K562 (cell line): ENCODE measurements around the gene ANXA4. TPM values are rescaled to one million over a fixed set of nuclear protein-coding genes. Genes with fewer than 3 reads are reported as not detected.

ENCODE experiments used
- ATAC-seq: fragments of 200-7000 bp; cut with Tn5 transposase; 3 replicates; pipeline ENCODE4 v1.9.1; 2020; ENCODE audit warnings: moderate library complexity
- BruUV-seq: library from RNA; stranded (reverse); fragments of 400-500 nt; replicated peaks from 2 replicates; lab custom pipeline; 2021; lab: Mats Ljungman, UMichigan
- CTCF ChIA-PET: fragments of 300-600 bp; formaldehyde crosslinking; extraction: SDS; loops from one replicate; lab custom pipeline; 2021; ENCODE audit warnings: low intra/inter-chr PET ratio; lab: Yijun Ruan, JAX
- POLR2A ChIA-PET: fragments of 300-600, 350-650 bp; sonication (Branson Sonifier 250); formaldehyde crosslinking; extraction: SDS; loops from one replicate; lab custom pipeline; 2021; ENCODE audit warnings: antibody characterized with exemption, inconsistent platforms; lab: Yijun Ruan, JAX
- DNase-seq, 4 experiments: peaks; one replicate each; pipeline versions ENCODE4 v3.0.0 to v3.0.0-alpha.2; 2011 to 2018; ENCODE audit warnings: low spot score in 3 of 4, mixed read lengths in 3 of 4; ENCODE audit errors: extremely low read depth in 1 of 4
- FAIRE-seq: peaks from 2 replicates; lab custom pipeline; 2011; peaks lifted over from hg19 to GRCh38; lab: Jason Lieb, UNC
- H2AFZ ChIP-seq: 2 replicates; pipeline ENCODE4 v1.6.0; 2011; ENCODE audit warnings: low read depth, low read length, control low read depth, inconsistent platforms
- H3K27ac ChIP-seq: fragments of 200-600 bp; 3 replicates; pipeline ENCODE4 v1.8.0; 2011; ENCODE audit warnings: low read depth, mild to moderate bottlenecking, control low read depth, inconsistent platforms, low read length, moderate library complexity, mixed read lengths; ENCODE audit errors: extremely low read depth
- H3K27me3 ChIP-seq, 2 experiments: fragments of 300-600 bp in 1 of 2; 2 replicates in 1 of 2; 3 replicates in 1 of 2; pipeline versions ENCODE4 v1.6.0 to v1.8.0; 2011; ENCODE audit warnings: inconsistent platforms in 2 of 2, low read length in 2 of 2, mild to moderate bottlenecking in 1 of 2, mixed read lengths in 1 of 2, moderate library complexity in 1 of 2; ENCODE audit not compliant: control insufficient read depth in 2 of 2, insufficient read depth in 2 of 2
- H3K36me3 ChIP-seq: fragments of 300-600 bp; 3 replicates; pipeline ENCODE4 v1.8.0; 2011; ENCODE audit warnings: mild to moderate bottlenecking, low read length, inconsistent platforms; ENCODE audit not compliant: control insufficient read depth, insufficient read depth
- H3K4me1 ChIP-seq, 2 experiments: fragments of 200-600 bp in 1 of 2; replicated peaks in 1 of 2; 2 replicates in 1 of 2; 3 replicates in 1 of 2; pipeline versions ENCODE4 v1.5.1 to v1.8.0; 2011; ENCODE audit warnings: inconsistent platforms in 2 of 2, low read length in 2 of 2, mild to moderate bottlenecking in 1 of 2, mixed read lengths in 1 of 2, moderate library complexity in 1 of 2; ENCODE audit not compliant: control insufficient read depth in 2 of 2, insufficient read depth in 2 of 2
- H3K4me2 ChIP-seq: 2 replicates; pipeline ENCODE4 v1.6.1; 2011; ENCODE audit warnings: low read length, control low read depth, inconsistent platforms, mixed read lengths; ENCODE audit not compliant: insufficient read depth
- H3K4me3 ChIP-seq: fragments of 200-600 bp; sonication (generic), shearing (Covaris generic); 2 replicates; pipeline ENCODE4 v1.5.1; 2016; ENCODE audit warnings: control low read depth, inconsistent platforms
- H3K79me2 ChIP-seq: fragments of 200-600 bp; 3 replicates; pipeline ENCODE4 v1.8.0; 2011; ENCODE audit warnings: low read length, inconsistent platforms; ENCODE audit not compliant: control insufficient read depth, insufficient read depth
- H3K9ac ChIP-seq, 2 experiments: 2 replicates each; pipeline versions ENCODE4 v1.6.0 to v1.6.1; 2011; ENCODE audit warnings: low read depth in 2 of 2, low read length in 2 of 2, control low read depth in 1 of 2, inconsistent platforms in 1 of 2, mild to moderate bottlenecking in 1 of 2, mixed read lengths in 1 of 2; ENCODE audit not compliant: insufficient read depth in 1 of 2
- H3K9me1 ChIP-seq: one replicate; pipeline ENCODE4 v1.6.0; 2011; ENCODE audit warnings: inconsistent platforms, mild to moderate bottlenecking, low read length, moderate library complexity; ENCODE audit not compliant: control insufficient read depth, insufficient read depth
- H3K9me3 ChIP-seq: replicated peaks from 2 replicates; pipeline ENCODE4 v1.5.1; 2011; ENCODE audit warnings: low read depth, low read length, inconsistent platforms; ENCODE audit not compliant: control insufficient read depth, insufficient read depth
- H4K20me1 ChIP-seq: replicated peaks from 2 replicates; pipeline ENCODE4 v1.6.1; 2011; ENCODE audit warnings: low read length, inconsistent platforms, mixed read lengths; ENCODE audit not compliant: control insufficient read depth, insufficient read depth
- ADNP ChIP-seq: fragments of 200-800 bp; sonication (Bioruptor generic); IDR thresholded peaks from 2 replicates; pipeline ENCODE4 v1.6.1; 2016; ENCODE audit warnings: missing genetic modification characterization, missing compliant biosample characterization
- CHAMP1 ChIP-seq: fragments of 450-650 bp; IDR thresholded peaks from 2 replicates; pipeline ENCODE4 v1.6.1; 2016; ENCODE audit warnings: mild to moderate bottlenecking
- CREB5 ChIP-seq: fragments of 250-450 bp; sonication (Bioruptor Pico); IDR thresholded peaks from 2 replicates; pipeline ENCODE4 v1.5.0; 2020; ENCODE audit warnings: mild to moderate bottlenecking
- PURB ChIP-seq: sonication (generic); formaldehyde crosslinking; IDR thresholded peaks from 2 replicates; pipeline ENCODE4 v1.9.0; 2021; ENCODE audit warnings: low read depth, mild to moderate bottlenecking, missing genetic modification reagents
- TCFL5 ChIP-seq: fragments of 250-450 bp; sonication (Bioruptor Pico); conservative IDR thresholded peaks from 2 replicates; pipeline ENCODE4 v1.6.1; 2021; ENCODE audit warnings: mild to moderate bottlenecking, moderate library complexity, matching md5 sums
- U2AF1 ChIP-seq: fragments of 200-400 bp; formaldehyde crosslinking; optimal IDR thresholded peaks from 2 replicates; pipeline ENCODE3; 2017; ENCODE audit warnings: mild to moderate bottlenecking, low read depth, low read length, moderate library complexity
- ZFP1 ChIP-seq: fragments of 450-650 bp; formaldehyde crosslinking; IDR thresholded peaks from 2 replicates; pipeline ENCODE4 v1.4.0; 2020; ENCODE audit warnings: mild to moderate bottlenecking, mixed read lengths
- ZNF12 ChIP-seq: sonication (generic); formaldehyde crosslinking; IDR thresholded peaks from 2 replicates; pipeline ENCODE4 v1.4.0; 2020; ENCODE audit warnings: mild to moderate bottlenecking, missing genetic modification reagents
- ZNF224 ChIP-seq: sonication (generic); formaldehyde crosslinking; IDR thresholded peaks from 2 replicates; pipeline ENCODE4 v1.8.0; 2022; ENCODE audit warnings: mild to moderate bottlenecking, missing genetic modification reagents
- ZNF436 ChIP-seq: fragments of 250-450, 450-650 bp; sonication (Bioruptor Pico); formaldehyde crosslinking; IDR thresholded peaks from 2 replicates; pipeline ENCODE4 v1.7.0; 2020; ENCODE audit warnings: mild to moderate bottlenecking
- WGBS: fragments of 100-300 bp; shearing (Covaris generic); methylation state at CpG from one replicate; pipeline ENCODE4 v1.1.6; 2016; ENCODE audit warnings: low coverage, mixed read lengths; ENCODE audit not compliant: insufficient coverage; ENCODE audit errors: missing lambda C conversion rate; 5-methylcytosine and 5-hydroxymethylcytosine counted together
- in situ Hi-C: fragments of 300-500 bp; cut with MboI; formaldehyde crosslinking; loops from 4 replicates; pipeline ENCODE4 v1.15.0; 2018; ENCODE audit warnings: inconsistent platforms, mixed read lengths
- intact Hi-C: fragments of 100-400 bp; cut with micrococcal nuclease; formaldehyde crosslinking; loops from 2 replicates; pipeline ENCODE4 v1.14.2; 2022
- polyA plus RNA-seq, 8 experiments: library from polyadenylated mRNA; depleted of rRNA in 4 of 8; stranded (reverse) in 5 of 8; unstranded in 3 of 8; fragments of >200 nt; fragmentation: Nextera tagmentation in 2 of 8; fragmentation: Illumina TruSeq in 1 of 8; extraction: Ambion mirVana in 2 of 8; extraction: Trizol in 1 of 8; gene quantifications; 2 replicates each; pipeline versions ENCODE4 v1.2.1 to v1.2.3, GENCODE V29; 2011 to 2014; ENCODE audit warnings: inconsistent platforms in 1 of 8, missing spikeins in 1 of 8
- total RNA-seq, 7 experiments: library from RNA; depleted of rRNA in 6 of 7; stranded (reverse); fragments of >200 nt in 6 of 7; fragmentation: Illumina TruSeq in 2 of 7; extraction: Trizol in 2 of 7; gene quantifications; 2 replicates each; pipeline versions ENCODE4 v1.2.1 to v1.2.3, GENCODE V29; 2011 to 2021; ENCODE audit warnings: low replicate concordance in 1 of 7
- TF ChIP-seq, protein P1 (sequence below), 2 experiments: fragments of 450-650 bp; IDR thresholded peaks; 2 replicates each; pipeline ENCODE4 v1.6.1; 2016; ENCODE audit warnings: mild to moderate bottlenecking in 2 of 2, borderline replicate concordance in 1 of 2, low read depth in 1 of 2, moderate library complexity in 1 of 2

ANXA4 gene
- total and polyA plus RNA-seq, 9 of the 15 experiments (the other 6 are each of a cell fraction or from before 2014, with no cell fraction given) = 3.4 to 13.6 (median 11.6) TPM

DNA sequence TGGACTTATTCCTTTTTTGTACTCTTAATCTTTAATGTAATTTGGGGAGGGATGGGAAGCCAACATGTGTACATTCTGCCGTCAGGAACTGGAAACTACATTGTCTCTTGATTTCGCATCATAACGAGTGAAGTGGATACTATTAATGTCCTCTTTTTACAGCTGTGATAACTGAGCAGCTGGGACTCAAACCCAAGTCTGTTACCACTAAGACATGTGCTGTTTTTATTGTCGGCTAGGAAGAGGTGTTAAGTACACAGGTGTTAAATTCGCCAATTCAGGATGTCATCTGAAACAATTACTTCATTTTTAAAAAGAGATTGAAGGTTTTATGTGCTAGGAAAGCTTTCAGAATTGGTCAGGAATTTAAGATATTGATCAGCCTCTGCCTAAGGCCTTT is 94.4 kb downstream of the ANXA4 start:
- 58% methylated on average over 5 of the region's 5 CpGs for WGBS
- no peak for TF ChIP-seq ZNF12
- no peak for TF ChIP-seq ZNF436 (CRISPR knock-in tag)
- no peak for TF ChIP-seq U2AF1
- TF ChIP-seq, protein P1, sequence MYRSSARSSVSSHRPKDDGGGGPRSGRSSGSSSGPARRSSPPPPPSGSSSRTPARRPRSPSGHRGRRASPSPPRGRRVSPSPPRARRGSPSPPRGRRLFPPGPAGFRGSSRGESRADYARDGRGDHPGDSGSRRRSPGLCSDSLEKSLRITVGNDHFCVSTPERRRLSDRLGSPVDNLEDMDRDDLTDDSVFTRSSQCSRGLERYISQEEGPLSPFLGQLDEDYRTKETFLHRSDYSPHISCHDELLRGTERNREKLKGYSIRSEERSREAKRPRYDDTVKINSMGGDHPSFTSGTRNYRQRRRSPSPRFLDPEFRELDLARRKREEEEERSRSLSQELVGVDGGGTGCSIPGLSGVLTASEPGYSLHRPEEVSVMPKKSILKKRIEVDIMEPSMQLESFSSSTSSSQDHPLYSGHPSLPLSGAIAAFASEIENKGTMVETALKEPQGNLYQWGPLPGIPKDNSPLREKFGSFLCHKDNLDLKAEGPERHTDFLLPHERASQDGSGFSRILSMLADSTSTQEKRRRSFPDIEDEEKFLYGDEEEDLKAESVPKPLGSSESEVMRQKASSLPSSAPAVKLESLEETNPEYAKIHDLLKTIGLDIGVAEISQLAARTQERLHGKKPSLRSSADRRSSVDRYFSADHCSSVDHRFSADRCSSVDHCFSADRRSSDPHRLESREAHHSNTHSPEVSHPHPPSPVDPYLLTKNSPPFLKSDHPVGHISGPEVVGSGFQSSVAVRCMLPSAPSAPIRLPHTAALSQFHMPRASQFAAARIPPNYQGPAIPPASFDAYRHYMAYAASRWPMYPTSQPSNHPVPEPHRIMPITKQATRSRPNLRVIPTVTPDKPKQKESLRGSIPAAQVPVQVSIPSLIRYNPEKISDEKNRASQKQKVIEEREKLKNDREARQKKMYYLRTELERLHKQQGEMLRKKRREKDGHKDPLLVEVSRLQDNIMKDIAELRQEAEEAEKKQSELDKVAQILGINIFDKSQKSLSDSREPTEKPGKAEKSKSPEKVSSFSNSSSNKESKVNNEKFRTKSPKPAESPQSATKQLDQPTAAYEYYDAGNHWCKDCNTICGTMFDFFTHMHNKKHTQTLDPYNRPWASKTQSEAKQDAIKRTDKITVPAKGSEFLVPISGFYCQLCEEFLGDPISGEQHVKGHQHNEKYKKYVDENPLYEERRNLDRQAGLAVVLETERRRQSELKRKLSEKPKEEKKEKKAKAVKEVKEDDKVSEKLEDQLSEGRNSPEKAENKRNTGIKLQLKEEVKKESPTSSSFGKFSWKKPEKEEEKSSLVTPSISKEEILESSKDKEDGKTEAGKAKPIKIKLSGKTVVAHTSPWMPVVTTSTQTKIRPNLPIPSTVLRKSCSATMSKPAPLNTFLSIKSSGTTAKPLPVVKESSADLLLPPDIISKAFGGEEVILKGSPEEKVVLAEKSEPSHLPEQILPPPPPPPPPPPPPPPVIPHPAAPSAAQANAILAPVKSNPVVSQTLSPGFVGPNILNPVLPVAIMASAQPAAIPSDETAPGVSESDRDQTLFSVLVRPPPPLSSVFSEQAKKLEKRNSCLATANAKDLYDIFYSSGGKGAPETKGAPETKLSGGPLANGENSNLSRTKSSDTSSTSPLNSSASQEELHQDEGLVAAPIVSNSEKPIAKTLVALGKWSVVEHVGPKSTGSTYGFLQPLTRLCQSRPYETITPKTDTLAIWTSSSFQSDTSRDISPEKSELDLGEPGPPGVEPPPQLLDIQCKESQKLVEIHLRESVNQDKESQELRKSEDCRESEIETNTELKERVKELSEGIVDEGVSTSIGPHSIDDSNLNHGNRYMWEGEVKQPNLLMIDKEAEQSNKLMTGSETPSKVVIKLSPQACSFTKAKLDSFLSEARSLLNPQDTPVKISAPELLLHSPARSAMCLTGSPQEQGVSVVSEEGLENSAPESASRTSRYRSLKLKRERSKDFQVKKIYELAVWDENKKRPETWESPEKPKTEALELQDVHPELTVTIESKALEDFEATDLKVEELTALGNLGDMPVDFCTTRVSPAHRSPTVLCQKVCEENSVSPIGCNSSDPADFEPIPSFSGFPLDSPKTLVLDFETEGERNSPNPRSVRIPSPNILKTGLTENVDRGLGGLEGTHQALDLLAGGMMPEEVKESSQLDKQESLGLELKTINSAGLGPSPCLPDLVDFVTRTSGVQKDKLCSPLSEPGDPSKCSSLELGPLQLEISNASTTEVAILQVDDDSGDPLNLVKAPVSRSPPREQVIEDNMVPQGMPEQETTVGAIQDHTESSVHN (IDR thresholded peaks at IDR 0.05; ENCODE audit: borderline replicate concordance in 1 of 2, low read depth in 1 of 2) = no peak
- no peak for TF ChIP-seq TCFL5
- TF ChIP-seq ADNP (tag) = no peak
- no peak for TF ChIP-seq CREB5
- TF ChIP-seq CHAMP1 = no peak
- TF ChIP-seq ZFP1 (CRISPR knock-in tag) = no peak
- TF ChIP-seq PURB (CRISPR knock-in tag) = no peak
- TF ChIP-seq ZNF224 (CRISPR knock-in tag) = no peak

More for the DNA sequence above, 94.4 kb downstream of the ANXA4 start:
- ATAC-seq (no peak), FAIRE-seq (no peak), DNase-seq (no peak)
- Histone ChIP-seq H3K36me3 (peaks cover 52% of the 10 kb centered on the region), H3K79me2 (peaks cover 59% of the 10 kb centered on the region), H3K4me3 (no peak overlapping the region), H3K27me3 (no peaks in the 10 kb centered on the region), H3K27ac (no peak overlapping the region), H2AFZ (no peak overlapping the region), H3K9ac (no peak overlapping the region), H3K4me1 (peaks cover 5 to 6% of the 10 kb centered on the region in 2 experiments; a peak in 4 of 5 replicates), H3K9me3 (no peaks in the 10 kb centered on the region), H4K20me1 (no peaks in the 10 kb centered on the region), H3K4me2 (no peak overlapping the region), H3K9me1 (no peaks in the 10 kb centered on the region)
- ChIA-PET CTCF (no interaction called here), POLR2A (interaction anchor here (0.7 to 1.6 kb wide), 2 partner anchors 11 to 84 kb away, joined by 3 to 7 read pairs; no protein-coding TSS in a partner anchor)
- no TSS peak for BruUV-seq
- in situ Hi-C loops (no loop called here), intact Hi-C loops (no loop called here)
